ENCODE results near the gene RAB31.
A peak's percentile ranks its signal among the peaks of the same experiment; 100 is the strongest.

DNA sequence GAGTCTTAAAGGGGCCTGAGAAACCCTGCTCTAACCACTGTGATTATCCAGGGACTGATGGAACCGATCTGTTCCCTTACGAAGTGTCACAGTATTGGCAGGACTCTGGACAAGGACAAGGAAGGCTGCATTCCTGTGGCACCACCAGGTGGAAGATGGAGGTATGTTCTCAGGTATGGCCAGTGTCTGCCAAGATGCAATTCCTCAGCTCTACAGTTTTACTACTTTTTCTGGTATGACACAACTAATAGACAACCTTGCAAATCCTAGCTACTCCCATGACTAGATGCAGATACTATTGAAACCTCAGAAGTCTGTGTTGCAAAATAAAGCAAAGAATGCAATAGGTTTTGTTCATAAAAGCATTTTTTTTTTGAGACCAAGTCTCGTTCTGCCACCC, 14.6 kb downstream of the RAB31 start:
- TF ChIP-seq POLR2A (IDR thresholded peaks at IDR 0.05): no peak
- TF ChIP-seq, protein P1, sequence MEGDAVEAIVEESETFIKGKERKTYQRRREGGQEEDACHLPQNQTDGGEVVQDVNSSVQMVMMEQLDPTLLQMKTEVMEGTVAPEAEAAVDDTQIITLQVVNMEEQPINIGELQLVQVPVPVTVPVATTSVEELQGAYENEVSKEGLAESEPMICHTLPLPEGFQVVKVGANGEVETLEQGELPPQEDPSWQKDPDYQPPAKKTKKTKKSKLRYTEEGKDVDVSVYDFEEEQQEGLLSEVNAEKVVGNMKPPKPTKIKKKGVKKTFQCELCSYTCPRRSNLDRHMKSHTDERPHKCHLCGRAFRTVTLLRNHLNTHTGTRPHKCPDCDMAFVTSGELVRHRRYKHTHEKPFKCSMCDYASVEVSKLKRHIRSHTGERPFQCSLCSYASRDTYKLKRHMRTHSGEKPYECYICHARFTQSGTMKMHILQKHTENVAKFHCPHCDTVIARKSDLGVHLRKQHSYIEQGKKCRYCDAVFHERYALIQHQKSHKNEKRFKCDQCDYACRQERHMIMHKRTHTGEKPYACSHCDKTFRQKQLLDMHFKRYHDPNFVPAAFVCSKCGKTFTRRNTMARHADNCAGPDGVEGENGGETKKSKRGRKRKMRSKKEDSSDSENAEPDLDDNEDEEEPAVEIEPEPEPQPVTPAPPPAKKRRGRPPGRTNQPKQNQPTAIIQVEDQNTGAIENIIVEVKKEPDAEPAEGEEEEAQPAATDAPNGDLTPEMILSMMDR (IDR thresholded peaks at IDR 0.05): peak; percentile 49 to 88 (median 84)
